ENCODE results near the gene MRPS27.

DNA sequence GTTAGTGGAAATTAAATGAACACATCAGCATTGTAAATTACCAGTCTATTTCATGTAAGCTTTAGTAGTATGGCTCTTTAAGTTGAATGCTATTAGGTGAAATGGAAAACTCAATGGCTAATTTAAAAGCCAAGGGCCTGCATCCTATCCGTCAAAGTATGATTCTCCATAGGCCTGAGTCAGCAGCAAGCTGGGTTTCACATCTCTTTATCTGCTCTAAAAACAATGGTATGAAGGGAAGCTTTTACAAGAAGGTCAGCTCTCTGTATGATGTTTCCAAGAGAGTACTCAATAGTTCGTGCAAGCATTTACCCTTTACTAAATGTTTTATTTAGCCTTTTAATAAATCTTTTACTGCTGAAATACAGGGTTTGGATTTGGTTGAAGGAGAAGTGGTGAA, 149.9 kb downstream of the MRPS27 start:
- TF ChIP-seq POLR2A (IDR thresholded peaks at IDR 0.05) = no peak
- TF ChIP-seq, protein P1, sequence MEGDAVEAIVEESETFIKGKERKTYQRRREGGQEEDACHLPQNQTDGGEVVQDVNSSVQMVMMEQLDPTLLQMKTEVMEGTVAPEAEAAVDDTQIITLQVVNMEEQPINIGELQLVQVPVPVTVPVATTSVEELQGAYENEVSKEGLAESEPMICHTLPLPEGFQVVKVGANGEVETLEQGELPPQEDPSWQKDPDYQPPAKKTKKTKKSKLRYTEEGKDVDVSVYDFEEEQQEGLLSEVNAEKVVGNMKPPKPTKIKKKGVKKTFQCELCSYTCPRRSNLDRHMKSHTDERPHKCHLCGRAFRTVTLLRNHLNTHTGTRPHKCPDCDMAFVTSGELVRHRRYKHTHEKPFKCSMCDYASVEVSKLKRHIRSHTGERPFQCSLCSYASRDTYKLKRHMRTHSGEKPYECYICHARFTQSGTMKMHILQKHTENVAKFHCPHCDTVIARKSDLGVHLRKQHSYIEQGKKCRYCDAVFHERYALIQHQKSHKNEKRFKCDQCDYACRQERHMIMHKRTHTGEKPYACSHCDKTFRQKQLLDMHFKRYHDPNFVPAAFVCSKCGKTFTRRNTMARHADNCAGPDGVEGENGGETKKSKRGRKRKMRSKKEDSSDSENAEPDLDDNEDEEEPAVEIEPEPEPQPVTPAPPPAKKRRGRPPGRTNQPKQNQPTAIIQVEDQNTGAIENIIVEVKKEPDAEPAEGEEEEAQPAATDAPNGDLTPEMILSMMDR (IDR thresholded peaks at IDR 0.05) = no peak
